Cardiac septum (tissue), 1 donor: ENCODE measurements around the gene NLRC3. TPM values are rescaled to one million over a fixed set of nuclear protein-coding genes. Genes with fewer than 3 reads are reported as not detected.

Experiments
- DNase-seq: peaks from one replicate; pipeline ENCODE4 v3.0.0-alpha.2; 2020; ENCODE audit warnings: low spot score
- intact Hi-C: fragments of 100-400 bp; cut with DNase I; formaldehyde crosslinking; loops from one replicate; pipeline ENCODE4 v1.14.0; 2022
- total RNA-seq: library from RNA; stranded (reverse); fragmentation: NEBNext Ultra II Directional; extraction: Animal tissue kit (Norgen Biotek cat#: 25700); gene quantifications from one replicate; pipeline ENCODE4 v1.2.1, GENCODE V29; 2021
- donor health status: DM: no; HTN: no; CAD: no.

The NLRC3 gene
- total RNA-seq, 1 donor from 2014 or later: 0.67 TPM

GRCh38 chr16:3561626-3562025, 15.6 kb downstream of the NLRC3 start:
- intact Hi-C loops: no loop called here
- DNase-seq: no peak

GRCh38 chr16:3554351-3554928, 22.8 kb downstream of the NLRC3 start:
- intact Hi-C loops: no loop called here

GRCh38 chr16:3553138-3553923, 23.9 kb downstream of the NLRC3 start:
- no peak for DNase-seq
- intact Hi-C loops: no loop called here

More at GRCh38 chr16:3554351-3554928, 22.8 kb downstream of the NLRC3 start:
- DNase-seq: no peak

- intact Hi-C loops: no loop called here
- DNase-seq: no peak
Measured at GRCh38 chr16:3550851-3551847, 26.1 kb downstream of the NLRC3 start.

GRCh38 chr16:3549906-3550305, 27.3 kb downstream of the NLRC3 start:
- DNase-seq: no peak
- intact Hi-C loops: no loop called here

- DNase-seq: peak; percentile 60
- intact Hi-C loops: no loop called here
Measured at GRCh38 chr16:3548859-3549258, 28.3 kb downstream of the NLRC3 start.

GRCh38 chr16:3548445-3548844, 28.8 kb downstream of the NLRC3 start:
- intact Hi-C loops: no loop called here
- no peak for DNase-seq

- intact Hi-C loops: no loop called here
- no peak for DNase-seq
Measured at GRCh38 chr16:3546986-3547682, 30.1 kb downstream of the NLRC3 start.

- intact Hi-C loops: no loop called here
- DNase-seq: no peak
Measured at GRCh38 chr16:3542601-3543373, 34.4 kb downstream of the NLRC3 start.

- intact Hi-C loops: no loop called here
- DNase-seq: no peak
Measured at GRCh38 chr16:3541527-3542155, 35.6 kb downstream of the NLRC3 start.

GRCh38 chr16:3538222-3538621, 39.0 kb downstream of the NLRC3 start:
- intact Hi-C loops: no loop called here
- no peak for DNase-seq

- DNase-seq: no peak
- intact Hi-C loops: no loop called here
Measured at GRCh38 chr16:3536851-3537250, 40.4 kb downstream of the NLRC3 start.

- intact Hi-C loops: no loop called here
- DNase-seq: no peak
Measured at GRCh38 chr16:3536271-3536731, 40.9 kb downstream of the NLRC3 start.

GRCh38 chr16:3534126-3534525, 43.1 kb downstream of the NLRC3 start:
- DNase-seq: no peak
- intact Hi-C loops: no loop called here

- no peak for DNase-seq
- intact Hi-C loops: no loop called here
Measured at GRCh38 chr16:3532741-3533140, 44.5 kb downstream of the NLRC3 start.

GRCh38 chr16:3530371-3530914, 46.8 kb downstream of the NLRC3 start:
- intact Hi-C loops: no loop called here
- DNase-seq: no peak

GRCh38 chr16:3529175-3529574, 48.0 kb downstream of the NLRC3 start:
- intact Hi-C loops: loop anchor here (10.0 kb wide), 1 partner anchor 156 kb away; no protein-coding TSS in a partner anchor
- no peak for DNase-seq

- intact Hi-C loops: loop anchor here (10.0 kb wide), 1 partner anchor 156 kb away; no protein-coding TSS in a partner anchor
- no peak for DNase-seq
Measured at GRCh38 chr16:3528406-3528805, 48.8 kb downstream of the NLRC3 start.
